Middle frontal gyrus (tissue), 1 donor: Measurements from ENCODE around the gene ZBTB17.
"Not testable (repeated sequence)": the region's sequence is repeated elsewhere in the genome, so short reads cannot be mapped to it uniquely, and the experiment has no call there.

Source experiments
- DNase-seq: peaks from one replicate; pipeline ENCODE4 v3.0.0-alpha.2; 2015; ENCODE audit warnings: low spot score; ENCODE audit errors: extremely low spot score

The ZBTB17 gene

GRCh38 chr1:15936025-15936424 is 39.9 kb downstream of the ZBTB17 start:
- DNase-seq = no peak

DNA sequence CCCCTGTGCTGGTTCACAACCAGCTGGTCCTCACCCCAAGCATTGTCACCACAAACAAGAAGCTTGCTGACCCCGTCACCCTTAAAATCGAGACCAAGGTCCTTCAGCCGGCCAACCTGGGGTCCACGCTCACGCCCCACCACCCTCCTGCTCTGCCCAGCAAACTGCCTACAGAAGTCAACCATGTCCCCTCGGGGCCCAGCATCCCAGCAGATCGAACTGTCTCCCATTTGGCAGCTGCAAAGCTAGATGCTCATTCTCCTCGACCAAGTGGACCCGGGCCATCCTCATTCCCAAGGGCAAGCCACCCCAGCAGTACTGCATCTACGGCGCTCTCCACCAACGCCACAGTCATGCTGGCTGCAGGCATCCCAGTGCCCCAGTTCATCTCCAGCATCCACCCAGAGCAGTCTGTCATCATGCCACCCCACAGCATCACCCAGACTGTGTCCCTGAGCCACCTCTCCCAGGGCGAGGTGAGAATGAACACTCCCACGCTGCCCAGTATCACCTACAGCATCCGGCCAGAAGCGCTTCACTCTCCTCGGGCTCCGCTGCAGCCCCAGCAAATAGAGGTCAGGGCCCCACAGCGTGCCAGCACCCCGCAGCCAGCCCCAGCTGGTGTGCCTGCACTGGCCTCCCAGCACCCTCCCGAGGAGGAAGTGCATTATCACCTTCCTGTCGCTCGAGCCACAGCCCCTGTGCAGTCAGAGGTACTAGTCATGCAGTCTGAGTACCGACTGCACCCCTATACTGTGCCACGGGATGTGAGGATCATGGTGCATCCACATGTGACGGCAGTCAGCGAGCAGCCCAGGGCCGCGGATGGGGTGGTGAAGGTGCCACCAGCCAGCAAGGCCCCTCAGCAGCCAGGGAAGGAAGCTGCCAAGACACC is 40.6 kb downstream of the ZBTB17 start:
- no peak for DNase-seq

- no peak for DNase-seq
Observed at GRCh38 chr1:15934211-15935055, 41.5 kb downstream of the ZBTB17 start.

GRCh38 chr1:15933684-15934083 is 42.2 kb downstream of the ZBTB17 start:
- no peak for DNase-seq

DNA sequence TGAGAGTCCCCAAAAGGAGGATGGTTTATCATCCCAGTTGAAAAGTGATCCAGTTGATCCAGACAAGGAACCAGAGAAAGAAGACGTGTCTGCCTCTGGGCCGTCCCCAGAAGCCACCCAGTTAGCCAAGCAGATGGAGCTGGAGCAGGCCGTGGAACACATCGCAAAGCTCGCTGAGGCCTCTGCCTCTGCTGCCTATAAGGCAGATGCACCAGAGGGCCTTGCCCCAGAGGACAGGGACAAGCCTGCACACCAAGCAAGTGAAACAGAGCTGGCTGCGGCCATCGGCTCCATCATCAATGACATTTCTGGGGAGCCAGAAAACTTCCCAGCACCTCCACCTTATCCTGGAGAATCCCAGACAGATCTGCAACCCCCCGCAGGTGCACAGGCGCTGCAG is 43.3 kb downstream of the ZBTB17 start:
- DNase-seq = no peak

DNA sequence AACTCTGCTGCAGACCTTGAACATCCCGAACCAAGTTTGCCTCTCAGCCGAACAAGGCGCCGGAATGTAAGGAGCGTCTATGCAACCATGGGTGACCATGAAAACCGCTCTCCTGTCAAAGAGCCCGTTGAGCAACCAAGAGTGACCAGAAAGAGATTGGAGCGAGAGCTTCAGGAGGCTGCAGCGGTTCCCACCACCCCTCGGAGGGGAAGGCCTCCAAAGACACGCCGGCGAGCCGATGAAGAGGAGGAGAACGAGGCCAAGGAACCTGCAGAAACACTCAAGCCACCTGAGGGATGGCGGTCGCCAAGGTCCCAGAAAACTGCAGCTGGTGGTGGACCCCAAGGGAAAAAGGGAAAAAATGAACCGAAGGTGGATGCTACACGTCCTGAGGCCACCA is 44.0 kb downstream of the ZBTB17 start:
- no peak for DNase-seq

DNA sequence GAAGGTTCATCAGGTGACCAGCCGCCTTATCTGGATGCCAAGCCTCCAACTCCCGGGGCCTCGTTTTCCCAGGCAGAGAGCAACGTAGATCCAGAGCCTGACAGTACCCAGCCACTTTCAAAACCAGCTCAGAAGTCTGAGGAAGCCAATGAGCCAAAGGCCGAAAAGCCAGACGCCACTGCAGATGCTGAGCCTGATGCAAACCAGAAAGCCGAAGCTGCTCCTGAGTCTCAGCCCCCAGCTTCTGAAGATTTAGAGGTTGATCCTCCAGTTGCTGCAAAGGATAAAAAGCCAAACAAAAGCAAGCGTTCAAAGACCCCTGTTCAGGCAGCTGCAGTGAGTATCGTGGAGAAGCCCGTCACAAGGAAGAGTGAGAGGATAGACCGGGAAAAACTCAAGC is 44.5 kb downstream of the ZBTB17 start:
- DNase-seq = no peak

GRCh38 chr1:15928971-15929965 is 46.6 kb downstream of the ZBTB17 start:
- no peak for DNase-seq

DNA sequence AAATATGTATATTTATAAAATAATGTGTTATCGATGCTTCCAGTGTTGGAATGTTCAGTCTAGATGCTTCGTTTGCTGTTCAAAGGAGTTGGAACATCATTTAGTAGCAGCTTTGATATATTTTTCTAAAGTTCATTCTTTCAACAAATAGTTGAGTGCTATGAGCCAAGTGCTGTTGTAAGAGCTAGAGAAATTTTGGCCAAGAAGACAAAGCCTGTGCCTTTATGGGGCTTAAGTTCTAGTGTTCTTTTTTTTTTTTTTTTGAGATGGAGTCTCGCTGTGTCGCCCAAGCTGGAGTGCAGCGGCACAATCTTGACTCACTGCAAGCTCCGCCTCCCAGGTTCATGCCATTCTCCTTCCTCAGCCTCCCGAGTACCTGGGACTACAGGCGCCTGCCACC is 49.5 kb downstream of the ZBTB17 start:
- DNase-seq = not testable (repeated sequence)

GRCh38 chr1:15923241-15923640 is 52.7 kb downstream of the ZBTB17 start:
- DNase-seq = no peak

DNA sequence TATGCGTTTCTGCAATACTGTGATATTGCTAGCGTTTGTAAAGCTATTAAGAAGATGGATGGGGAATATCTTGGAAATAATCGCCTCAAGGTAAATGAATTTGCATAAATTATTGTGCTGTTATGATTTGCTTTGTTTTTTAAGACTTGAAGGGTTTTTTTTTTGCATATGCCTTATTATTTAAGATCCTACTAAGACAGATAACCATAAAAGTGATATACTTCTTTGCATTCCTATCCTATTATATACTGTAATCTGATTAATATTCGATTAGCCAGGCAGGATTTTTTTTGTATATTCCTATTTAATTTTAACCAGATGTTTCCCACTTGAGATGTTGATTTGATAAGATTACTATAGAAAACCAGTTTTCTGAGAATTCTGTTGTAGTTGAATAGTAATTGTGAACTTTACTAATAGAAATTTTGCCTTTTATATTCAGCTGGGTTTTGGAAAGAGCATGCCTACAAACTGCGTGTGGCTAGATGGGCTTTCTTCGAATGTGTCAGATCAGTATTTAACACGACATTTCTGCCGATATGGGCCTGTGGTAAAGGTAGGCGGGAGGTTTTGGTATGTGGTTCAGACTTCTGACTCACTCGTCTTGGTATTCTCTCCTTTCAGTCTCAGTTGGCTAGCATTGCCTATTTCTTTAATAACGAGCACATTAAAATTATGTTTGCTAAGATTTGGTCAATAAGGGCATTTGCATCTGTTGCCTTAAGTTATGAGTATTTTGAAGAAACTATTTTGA is 56.8 kb downstream of the ZBTB17 start:
- DNase-seq = no peak

GRCh38 chr1:15916916-15917315 is 59.0 kb downstream of the ZBTB17 start:
- no peak for DNase-seq

GRCh38 chr1:15916417-15916816 is 59.5 kb downstream of the ZBTB17 start:
- DNase-seq = no peak

GRCh38 chr1:15915991-15916390 is 59.9 kb downstream of the ZBTB17 start:
- no peak for DNase-seq

- not testable (repeated sequence) for DNase-seq
Observed at GRCh38 chr1:15913607-15914006, 62.3 kb downstream of the ZBTB17 start.

DNA sequence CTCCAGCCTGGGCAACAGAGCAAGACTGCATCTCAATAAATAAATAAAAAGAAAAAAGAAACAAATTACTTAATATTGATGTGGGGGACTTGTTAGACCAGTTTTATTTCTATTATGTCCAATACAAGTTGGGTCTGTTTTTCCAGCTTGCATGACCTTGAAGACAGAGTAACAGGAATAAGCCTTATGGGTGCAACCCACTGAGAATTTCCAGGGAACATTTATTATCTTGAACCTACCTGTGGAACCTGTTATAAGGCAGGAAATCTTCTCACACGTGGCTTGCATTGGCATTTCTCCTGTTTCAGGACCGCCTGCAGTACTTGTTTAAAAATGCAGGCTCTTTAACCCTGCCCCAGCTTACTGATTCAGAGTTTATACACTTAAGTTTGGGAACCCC is 64.0 kb downstream of the ZBTB17 start:
- DNase-seq = no peak

- no peak for DNase-seq
Observed at GRCh38 chr1:15911141-15911540, 64.8 kb downstream of the ZBTB17 start.

GRCh38 chr1:15908597-15908996 is 67.3 kb downstream of the ZBTB17 start:
- no peak for DNase-seq

DNA sequence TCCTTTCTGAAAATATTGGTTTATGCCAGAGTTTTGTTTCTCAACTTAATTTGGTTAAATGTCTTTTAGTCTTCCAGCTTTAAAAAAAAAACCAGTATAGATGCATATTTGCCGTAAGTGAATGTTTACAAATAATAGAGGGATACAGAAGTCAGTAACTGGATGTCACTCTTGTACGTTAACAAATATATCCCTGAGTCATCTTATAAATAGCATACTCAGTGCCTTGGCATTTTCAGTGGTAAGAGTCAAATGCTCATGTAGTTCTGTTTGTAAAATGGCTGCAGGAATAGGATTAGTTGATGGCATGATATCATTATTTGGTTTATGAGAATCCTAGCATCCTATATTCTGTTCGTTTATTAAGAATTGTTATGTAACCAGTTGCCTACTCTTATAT is 73.0 kb downstream of the ZBTB17 start:
- no peak for DNase-seq

DNA sequence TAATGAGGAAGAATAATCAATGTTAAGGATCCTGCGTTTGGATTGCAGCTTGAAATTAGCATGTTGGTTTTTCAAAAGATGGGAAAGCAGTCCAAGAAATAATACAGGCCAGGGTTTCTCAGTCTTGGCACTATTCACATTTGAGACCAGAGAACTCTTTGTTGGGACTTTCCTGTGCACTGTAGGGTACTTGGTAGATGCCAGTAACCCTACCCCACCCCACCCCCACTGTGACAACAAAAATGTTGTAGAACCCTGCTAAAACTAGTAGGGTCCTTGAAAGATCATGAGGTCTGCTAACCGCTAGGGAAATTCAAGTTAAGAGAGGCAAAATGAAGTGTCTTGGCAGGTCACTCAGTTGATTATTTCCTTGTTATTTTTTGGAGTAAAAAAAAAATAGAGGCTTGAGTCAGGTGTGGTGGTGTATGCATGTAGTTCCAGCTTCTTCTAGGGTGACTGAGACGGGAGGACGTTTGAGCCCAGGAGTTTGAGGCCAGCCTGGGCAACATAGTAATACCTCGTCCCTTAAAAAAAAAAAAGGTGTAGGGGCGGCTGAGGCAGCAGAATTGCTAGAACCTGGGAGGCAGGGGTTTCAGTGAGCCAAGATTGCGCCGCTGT is 75.1 kb downstream of the ZBTB17 start:
- DNase-seq = no peak
